Mammary epithelial cell (primary cell): ENCODE results near the gene CANT1.

Source experiments
- CTCF ChIP-seq, 2 donors: IDR thresholded peaks in 1 of 2; conservative IDR thresholded peaks in 1 of 2; 2 replicates each; pipeline ENCODE4 v1.5.1; 2011 to 2012; ENCODE audit warnings: inconsistent platforms in 2 of 2, low read length in 2 of 2, mild to moderate bottlenecking in 2 of 2, control low read depth in 1 of 2, low read depth in 1 of 2; ENCODE audit not compliant: insufficient read depth in 1 of 2; ENCODE audit errors: extremely low read depth in 1 of 2
- EZH2 ChIP-seq: IDR thresholded peaks from 2 replicates; pipeline ENCODE4 v1.6.1; 2012; ENCODE audit warnings: low read length, inconsistent platforms, borderline replicate concordance

GRCh38 chr17:78980624-78980972, 29.0 kb downstream of the CANT1 start:
- TF ChIP-seq CTCF (conservative IDR thresholded peaks at IDR 0.05 in 1 of 2, IDR thresholded peaks at IDR 0.05 in 1 of 2; ENCODE audit: extremely low read depth in 1 of 2, insufficient read depth in 1 of 2, low read depth in 1 of 2, low read length in 2 of 2) (no peak), EZH2 (no peak)
